Measurements from ENCODE around the gene CACNG7.

- TF ChIP-seq CTCF (conservative IDR thresholded peaks at IDR 0.05; ENCODE audit: low read length) (no peak), EZH2phosphoT487 (IDR thresholded peaks at IDR 0.05; ENCODE audit: borderline replicate concordance, low read depth, low read length) (no peak)
Observed at GRCh38 chr19:53897459-53897858, 11.6 kb upstream of the CACNG7 start.

Measured in OCI-LY7 (cell line).